ENCODE results near the gene PIANP.

The PIANP gene

DNA sequence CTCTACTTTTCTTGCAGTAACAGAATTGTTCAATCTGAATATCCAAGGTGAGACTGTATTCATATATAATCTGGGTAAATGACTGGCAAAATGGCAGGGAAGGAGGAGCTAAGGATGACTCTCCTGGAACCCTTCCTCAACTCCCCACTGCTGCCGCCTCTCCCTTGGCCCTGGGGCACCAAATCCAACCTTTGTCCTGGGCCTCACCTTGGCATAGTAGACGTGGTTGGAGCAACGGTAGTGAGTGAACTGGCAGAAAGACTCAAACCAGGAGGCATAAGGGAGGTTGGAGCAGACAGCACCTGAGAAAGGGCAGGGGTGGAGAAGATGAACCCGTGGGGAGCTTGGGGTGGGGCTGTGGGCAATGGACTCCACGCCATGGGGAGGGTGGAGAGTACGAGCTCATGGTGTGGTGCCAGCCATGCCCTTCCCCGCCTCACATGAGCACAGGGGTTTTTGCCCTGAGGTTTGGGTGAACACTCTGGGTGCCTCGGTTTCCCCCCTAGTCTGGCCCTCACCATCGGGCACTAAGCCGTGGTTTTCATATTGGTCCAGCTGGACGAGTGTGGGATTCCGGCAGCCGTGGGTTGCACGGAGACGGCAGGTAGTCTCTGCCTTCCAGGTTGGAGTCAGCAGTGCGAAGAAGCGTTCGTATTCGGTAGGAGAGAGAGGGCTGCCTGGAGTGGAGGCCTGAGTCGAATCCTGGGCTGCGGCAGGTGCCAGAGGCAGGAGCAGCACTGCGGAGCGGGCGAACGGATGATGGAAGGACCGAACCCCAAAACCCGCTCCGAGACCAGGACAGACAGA is 54.1 kb downstream of the PIANP start:
- TF ChIP-seq, protein P1, sequence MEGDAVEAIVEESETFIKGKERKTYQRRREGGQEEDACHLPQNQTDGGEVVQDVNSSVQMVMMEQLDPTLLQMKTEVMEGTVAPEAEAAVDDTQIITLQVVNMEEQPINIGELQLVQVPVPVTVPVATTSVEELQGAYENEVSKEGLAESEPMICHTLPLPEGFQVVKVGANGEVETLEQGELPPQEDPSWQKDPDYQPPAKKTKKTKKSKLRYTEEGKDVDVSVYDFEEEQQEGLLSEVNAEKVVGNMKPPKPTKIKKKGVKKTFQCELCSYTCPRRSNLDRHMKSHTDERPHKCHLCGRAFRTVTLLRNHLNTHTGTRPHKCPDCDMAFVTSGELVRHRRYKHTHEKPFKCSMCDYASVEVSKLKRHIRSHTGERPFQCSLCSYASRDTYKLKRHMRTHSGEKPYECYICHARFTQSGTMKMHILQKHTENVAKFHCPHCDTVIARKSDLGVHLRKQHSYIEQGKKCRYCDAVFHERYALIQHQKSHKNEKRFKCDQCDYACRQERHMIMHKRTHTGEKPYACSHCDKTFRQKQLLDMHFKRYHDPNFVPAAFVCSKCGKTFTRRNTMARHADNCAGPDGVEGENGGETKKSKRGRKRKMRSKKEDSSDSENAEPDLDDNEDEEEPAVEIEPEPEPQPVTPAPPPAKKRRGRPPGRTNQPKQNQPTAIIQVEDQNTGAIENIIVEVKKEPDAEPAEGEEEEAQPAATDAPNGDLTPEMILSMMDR (IDR thresholded peaks at IDR 0.05; ENCODE audit: extremely low read depth, missing control alignments) = no peak

DNA sequence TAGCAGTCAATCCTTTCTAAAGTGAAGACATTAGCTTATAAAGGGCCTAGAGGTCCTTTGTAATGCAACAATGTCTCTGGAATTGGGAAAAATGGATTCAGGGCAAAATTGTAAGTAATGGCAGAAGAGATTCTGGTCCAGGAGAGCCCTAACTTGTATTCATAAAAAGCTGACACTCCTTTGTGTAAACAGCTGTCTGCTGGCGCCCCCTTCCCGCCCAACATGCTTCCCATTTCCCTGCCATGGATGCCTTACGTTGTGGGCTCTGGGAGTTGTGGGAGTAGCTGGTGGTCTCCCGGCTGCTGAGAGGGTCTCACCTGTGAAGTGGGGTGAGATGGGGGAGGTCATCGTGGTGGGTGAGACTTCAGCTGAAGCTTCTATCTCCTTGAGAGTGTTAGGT is 55.7 kb downstream of the PIANP start:
- TF ChIP-seq, protein P1 (IDR thresholded peaks at IDR 0.05; ENCODE audit: extremely low read depth, missing control alignments) = no peak
- DNase-seq (ENCODE audit: low spot score) = no peak

More for the DNA sequence above, 54.1 kb downstream of the PIANP start:
- DNase-seq (ENCODE audit: low spot score) = no peak

DNA sequence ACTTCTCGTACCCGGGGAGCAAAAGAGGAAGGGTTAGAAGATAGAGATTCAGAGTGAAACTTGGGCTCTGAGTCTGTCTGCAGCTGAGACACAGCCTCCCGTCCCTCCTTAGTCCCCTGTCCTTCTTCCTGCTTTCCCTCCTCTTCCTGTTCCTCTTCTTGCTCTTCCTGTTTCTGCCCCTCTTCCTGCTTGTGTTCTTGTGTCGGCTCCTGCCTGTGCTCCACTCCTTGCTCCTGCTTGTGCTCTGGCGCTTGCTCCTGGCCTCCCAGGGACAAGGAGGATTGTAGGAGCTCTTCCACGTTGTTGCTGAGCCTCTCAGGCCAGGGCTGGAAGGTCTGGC is 56.4 kb downstream of the PIANP start:
- DNase-seq (ENCODE audit: low spot score) = no peak
- TF ChIP-seq, protein P1 (IDR thresholded peaks at IDR 0.05; ENCODE audit: extremely low read depth, missing control alignments) = no peak

Data from GM20000 (cell line).